ENCODE measurements around the gene GSTA1.
"Not testable (repeated sequence)": the region's sequence is repeated elsewhere in the genome, so short reads cannot be mapped to it uniquely, and the experiment has no call there.

The GSTA1 gene

GRCh38 chr6:52825270-52825793 is 21.7 kb upstream of the GSTA1 start:
- not testable (repeated sequence) for H3K27ac Mint-ChIP-seq; H3K36me3 Mint-ChIP-seq; ATAC-seq (replicated peaks); DNase-seq; H3K4me1 Mint-ChIP-seq; H3K4me3 Mint-ChIP-seq
- Mint-ChIP-seq H3K9me3 (peaks cover 9 to 19% of the 10 kb centered on the region in 2 donors), H3K27me3 (peaks cover 8 to 29% of the 10 kb centered on the region in 2 donors)

- no peak for ATAC-seq (replicated peaks)
- no peak overlapping the region for H3K4me3 Mint-ChIP-seq
- no peak overlapping the region for H3K27ac Mint-ChIP-seq
- no peak for DNase-seq
- peaks cover 3 to 4% of the 10 kb centered on the region in 2 donors for H3K36me3 Mint-ChIP-seq
- H3K4me1 Mint-ChIP-seq, result no peaks in the 10 kb centered on the region
- H3K9me3 Mint-ChIP-seq, result peaks cover 9 to 19% of the 10 kb centered on the region in 2 donors
- peaks cover 8 to 27% of the 10 kb centered on the region in 2 donors for H3K27me3 Mint-ChIP-seq
These were observed 18.2 kb upstream of the GSTA1 start for GRCh38 chr6:52821842-52822241.

GRCh38 chr6:52820198-52820597 is 16.6 kb upstream of the GSTA1 start:
- ATAC-seq (replicated peaks) (no peak), DNase-seq (no peak)
- Mint-ChIP-seq H3K4me1 (peaks cover 0 to 5% of the 10 kb centered on the region in 2 donors), H3K27me3 (peaks cover 4 to 16% of the 10 kb centered on the region in 2 donors), H3K36me3 (peaks cover 3 to 4% of the 10 kb centered on the region in 2 donors), H3K4me3 (no peak overlapping the region), H3K27ac (no peak overlapping the region), H3K9me3 (peaks cover 9 to 19% of the 10 kb centered on the region in 2 donors)

- ATAC-seq (replicated peaks), result peak; percentile 79 to 84
- Mint-ChIP-seq H3K36me3 (no peaks in the 10 kb centered on the region), H3K9me3 (no peaks in the 10 kb centered on the region), H3K27ac (no peak overlapping the region), H3K4me1 (peaks cover 0 to 5% of the 10 kb centered on the region in 2 donors), H3K4me3 (no peak overlapping the region), H3K27me3 (peaks cover 9 to 16% of the 10 kb centered on the region in 2 donors)
- peak; percentile 39 for DNase-seq
These were observed 11.8 kb upstream of the GSTA1 start for GRCh38 chr6:52815167-52816092.

- not testable (repeated sequence) for H3K9me3 Mint-ChIP-seq; H3K36me3 Mint-ChIP-seq; H3K27ac Mint-ChIP-seq; DNase-seq; H3K4me3 Mint-ChIP-seq; H3K4me1 Mint-ChIP-seq; ATAC-seq (replicated peaks)
- H3K27me3 Mint-ChIP-seq, result peaks cover 9 to 16% of the 10 kb centered on the region in 2 donors
These were observed 10.9 kb upstream of the GSTA1 start for GRCh38 chr6:52814545-52814944.

- not testable (repeated sequence) for DNase-seq, H3K4me3 Mint-ChIP-seq
These were observed 6.2 kb upstream of the GSTA1 start for GRCh38 chr6:52809777-52810176.

GRCh38 chr6:52808660-52809059 is 5.0 kb upstream of the GSTA1 start:
- ATAC-seq (replicated peaks) (no peak), DNase-seq (no peak)
- Mint-ChIP-seq H3K4me1 (no peaks in the 10 kb centered on the region), H3K4me3 (no peak overlapping the region), H3K9me3 (no peaks in the 10 kb centered on the region), H3K27ac (no peak overlapping the region), H3K27me3 (peaks cover 22 to 38% of the 10 kb centered on the region in 2 donors), H3K36me3 (no peaks in the 10 kb centered on the region)

More at GRCh38 chr6:52809777-52810176, 6.2 kb upstream of the GSTA1 start:
- not testable (repeated sequence) for H3K9me3 Mint-ChIP-seq; H3K4me1 Mint-ChIP-seq; H3K27ac Mint-ChIP-seq; ATAC-seq (replicated peaks); H3K36me3 Mint-ChIP-seq
- H3K27me3 Mint-ChIP-seq, result peaks cover 22 to 38% of the 10 kb centered on the region in 2 donors

GRCh38 chr6:52802806-52803205 is 810 bp downstream of the GSTA1 start:
- H3K4me1 Mint-ChIP-seq, result no peaks in the 10 kb centered on the region
- no peaks in the 10 kb centered on the region for H3K9me3 Mint-ChIP-seq
- no peak for DNase-seq
- peaks cover 15 to 25% of the 10 kb centered on the region in 2 donors for H3K27me3 Mint-ChIP-seq
- ATAC-seq (replicated peaks), result no peak
- H3K27ac Mint-ChIP-seq, result no peak overlapping the region
- H3K4me3 Mint-ChIP-seq, result no peak overlapping the region
- no peaks in the 10 kb centered on the region for H3K36me3 Mint-ChIP-seq

- Mint-ChIP-seq H3K4me3 (no peak overlapping the region), H3K27ac (no peak overlapping the region), H3K4me1 (no peaks in the 10 kb centered on the region), H3K36me3 (no peaks in the 10 kb centered on the region), H3K27me3 (peaks cover 10 to 25% of the 10 kb centered on the region in 2 donors), H3K9me3 (no peaks in the 10 kb centered on the region)
- ATAC-seq (replicated peaks) (no peak), DNase-seq (no peak)
These were observed 2.3 kb downstream of the GSTA1 start for GRCh38 chr6:52801188-52801841.

GRCh38 chr6:52799272-52799671 is 4.3 kb downstream of the GSTA1 start:
- not testable (repeated sequence) for DNase-seq; H3K36me3 Mint-ChIP-seq; H3K4me3 Mint-ChIP-seq; ATAC-seq (replicated peaks); H3K27ac Mint-ChIP-seq; H3K9me3 Mint-ChIP-seq; H3K4me1 Mint-ChIP-seq
- H3K27me3 Mint-ChIP-seq, result peaks cover 10 to 21% of the 10 kb centered on the region in 2 donors

GRCh38 chr6:52794366-52794765 is 9.2 kb downstream of the GSTA1 start:
- H3K36me3 Mint-ChIP-seq; H3K27ac Mint-ChIP-seq; H3K4me3 Mint-ChIP-seq; DNase-seq; ATAC-seq (replicated peaks); H3K4me1 Mint-ChIP-seq: not testable (repeated sequence)
- peaks cover 21 to 29% of the 10 kb centered on the region in 2 donors for H3K27me3 Mint-ChIP-seq
- peaks cover 10 to 13% of the 10 kb centered on the region in 2 donors for H3K9me3 Mint-ChIP-seq

- ATAC-seq (replicated peaks) (no peak), DNase-seq (no peak)
- peaks cover 0 to 2% of the 10 kb centered on the region in 2 donors for H3K36me3 Mint-ChIP-seq
- peaks cover 10 to 16% of the 10 kb centered on the region in 2 donors for H3K9me3 Mint-ChIP-seq
- H3K27me3 Mint-ChIP-seq, result peaks cover 18 to 21% of the 10 kb centered on the region in 2 donors
- H3K27ac Mint-ChIP-seq, result no peak overlapping the region
- H3K4me1 Mint-ChIP-seq, result no peaks in the 10 kb centered on the region
- no peak overlapping the region for H3K4me3 Mint-ChIP-seq
These were observed 12.8 kb downstream of the GSTA1 start for GRCh38 chr6:52790861-52791260.

- Mint-ChIP-seq H3K27me3 (peaks cover 15 to 21% of the 10 kb centered on the region in 2 donors), H3K9me3 (peaks cover 10 to 16% of the 10 kb centered on the region in 2 donors)
- not testable (repeated sequence) for DNase-seq; ATAC-seq (replicated peaks); H3K27ac Mint-ChIP-seq; H3K36me3 Mint-ChIP-seq; H3K4me3 Mint-ChIP-seq; H3K4me1 Mint-ChIP-seq
These were observed 14.0 kb downstream of the GSTA1 start for GRCh38 chr6:52789658-52790057.

- peaks cover 13 to 21% of the 10 kb centered on the region in 2 donors for H3K27me3 Mint-ChIP-seq
- H3K4me3 Mint-ChIP-seq, result no peak overlapping the region
- peaks cover 0 to 2% of the 10 kb centered on the region in 2 donors for H3K36me3 Mint-ChIP-seq
- DNase-seq (no peak), ATAC-seq (replicated peaks) (no peak)
- no peaks in the 10 kb centered on the region for H3K4me1 Mint-ChIP-seq
- H3K27ac Mint-ChIP-seq, result no peak overlapping the region
- peaks cover 15 to 16% of the 10 kb centered on the region in 2 donors for H3K9me3 Mint-ChIP-seq
These were observed 15.1 kb downstream of the GSTA1 start for GRCh38 chr6:52788478-52788877.
